PC-9 (cell line): Measurements from ENCODE around the gene TES. TPM values are rescaled to one million over a fixed set of nuclear protein-coding genes. Genes with fewer than 3 reads are reported as not detected.

ENCODE experiments used
- BruUV-seq: library from RNA; stranded (reverse); fragments of 400-500 nt; replicated peaks from 2 replicates; lab custom pipeline; 2021; lab: Mats Ljungman, UMichigan
- CTCF ChIA-PET: fragments of 300-600 bp; sonication (Branson Sonifier 250); formaldehyde crosslinking; loops from one replicate; lab custom pipeline; 2022; ENCODE audit warnings: antibody characterized with exemption; lab: Charles Lee
- POLR2A ChIA-PET: fragments of 300-600 bp; sonication (Branson Sonifier 250); formaldehyde crosslinking; loops from one replicate; lab custom pipeline; 2022; ENCODE audit warnings: antibody characterized with exemption; ENCODE audit not compliant: unreplicated experiment; lab: Charles Lee
- DNase-seq, 2 experiments: peaks; one replicate each; pipeline versions ENCODE4 v3.0.0 to v3.0.0-alpha.2; 2015 to 2022; ENCODE audit warnings: mixed read lengths in 1 of 2
- H2AFZ ChIP-seq: fragments of 200-600 bp; sonication (generic); 2 replicates; pipeline ENCODE4 v1.8.1; 2017; ENCODE audit warnings: antibody characterized with exemption
- H3F3A ChIP-seq: fragments of 200-600 bp; sonication (generic); 2 replicates; pipeline ENCODE4 v1.8.1; 2017; ENCODE audit warnings: antibody characterized with exemption, mild to moderate bottlenecking, low read depth; ENCODE audit not compliant: insufficient read depth
- H3K27ac ChIP-seq: fragments of 200-600 bp; sonication (generic); 2 replicates; pipeline ENCODE4 v1.6.1; 2016; ENCODE audit warnings: mixed run types
- H3K27me3 ChIP-seq: fragments of 200-600 bp; sonication (generic); 2 replicates; pipeline ENCODE4 v1.6.1; 2016; ENCODE audit warnings: low read depth, mixed run types; ENCODE audit not compliant: insufficient read depth
- H3K36me3 ChIP-seq: fragments of 200-600 bp; sonication (generic); 2 replicates; pipeline ENCODE4 v1.6.1; 2016; ENCODE audit warnings: low read depth, mixed run types
- H3K4me1 ChIP-seq: fragments of 200-600 bp; sonication (generic); replicated peaks from 2 replicates; pipeline ENCODE4 v1.6.1; 2016; ENCODE audit warnings: mixed run types; ENCODE audit not compliant: insufficient read depth
- H3K4me2 ChIP-seq: fragments of 200-600 bp; sonication (generic); 2 replicates; pipeline ENCODE4 v1.6.1; 2017; ENCODE audit warnings: mixed run types
- H3K4me3 ChIP-seq: fragments of 200-600 bp; sonication (generic); 2 replicates; pipeline ENCODE4 v1.6.1; 2016; ENCODE audit warnings: mixed run types
- H3K79me2 ChIP-seq: fragments of 200-600 bp; sonication (generic); 2 replicates; pipeline ENCODE4 v1.6.1; 2017; ENCODE audit warnings: low read depth, mixed run types
- H3K9me2 ChIP-seq: fragments of 200-600 bp; sonication (generic); 2 replicates; pipeline ENCODE4 v1.8.1; 2017; ENCODE audit warnings: mild to moderate bottlenecking; ENCODE audit not compliant: insufficient read depth
- H3K9me3 ChIP-seq: fragments of 200-600 bp; sonication (generic); 2 replicates; pipeline ENCODE4 v1.8.1; 2016; ENCODE audit warnings: low read depth; ENCODE audit not compliant: insufficient read depth
- H4K20me1 ChIP-seq: fragments of 200-600 bp; sonication (generic); 2 replicates; pipeline ENCODE4 v1.8.1; 2017; ENCODE audit not compliant: insufficient read depth
- EZH2 ChIP-seq: fragments of 200-600 bp; sonication (generic); IDR thresholded peaks from 2 replicates; pipeline ENCODE4 v1.8.0; 2017; ENCODE audit warnings: antibody characterized with exemption, low read depth
- intact Hi-C: fragments of 100-400 bp; cut with micrococcal nuclease; formaldehyde crosslinking; loops from one replicate; pipeline ENCODE4 v1.10.0; 2022; ENCODE audit not compliant: unreplicated experiment
- total RNA-seq: library from RNA; stranded (reverse); gene quantifications from 2 replicates; pipeline ENCODE4 v1.2.3, GENCODE V29; 2021
- TF ChIP-seq, protein P1 (sequence below): fragments of 200-600 bp; sonication (generic); conservative IDR thresholded peaks from 2 replicates; pipeline ENCODE4 v1.6.1; 2017; ENCODE audit warnings: mixed run types, antibody characterized with exemption, mild to moderate bottlenecking, moderate library complexity

The TES gene
- total RNA-seq, 1 experiment from 2014 or later: 210 TPM

DNA sequence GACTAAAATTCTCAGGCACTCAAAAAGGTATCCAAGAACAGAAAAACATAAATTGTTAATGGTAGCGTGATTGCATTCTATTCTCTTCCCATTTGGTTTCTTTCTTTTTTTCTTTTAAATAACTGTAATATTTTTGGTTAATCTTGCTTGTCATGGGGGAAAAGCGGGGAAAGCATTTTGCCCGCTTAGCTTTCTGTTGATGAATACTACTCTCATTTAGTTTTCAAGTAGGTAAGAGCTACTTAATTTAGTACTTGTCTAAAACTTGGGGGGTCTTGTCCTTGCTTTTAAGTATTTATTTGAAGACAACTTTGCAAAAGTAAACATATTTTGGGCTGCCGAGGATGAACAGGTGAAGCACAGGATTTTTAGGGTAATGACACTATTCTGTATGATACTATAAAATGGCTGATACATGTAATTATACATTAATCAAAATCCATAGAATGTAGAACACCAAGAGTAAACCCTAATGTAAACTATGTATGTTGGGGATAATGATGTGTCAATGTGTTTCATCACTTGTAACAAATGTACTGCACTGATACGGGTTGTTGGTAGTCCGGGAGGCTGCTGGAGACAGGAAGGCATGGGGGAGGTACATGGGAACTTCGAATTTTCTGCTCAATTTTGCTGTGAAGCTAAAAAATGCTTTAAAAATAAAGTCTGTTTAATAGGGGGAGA lies 1.7 kb downstream of the TES start:
- Histone ChIP-seq H3K27ac (peak overlapping the region; percentile 99), H2AFZ (no peak overlapping the region), H3K9me3 (peaks cover 1% of the 10 kb centered on the region; the same call in 1 of the 2 replicates), H3K4me3 (peak overlapping the region; percentile 87), H4K20me1 (peaks cover 9% of the 10 kb centered on the region), H3K4me2 (peak overlapping the region; percentile 79), H3K79me2 (peaks cover 63% of the 10 kb centered on the region), H3K9me2 (no peaks in the 10 kb centered on the region), H3K27me3 (no peaks in the 10 kb centered on the region), H3K36me3 (peaks cover 29% of the 10 kb centered on the region; the same call in 1 of the 2 replicates), H3K4me1 (peaks cover 54% of the 10 kb centered on the region), H3F3A (peaks cover 38% of the 10 kb centered on the region)
- no TSS peak for BruUV-seq
- intact Hi-C loops: loop anchor here (1.0 to 2.0 kb wide), 3 partner anchors 21 to 920 kb away; no protein-coding TSS in a partner anchor
- no peak for TF ChIP-seq EZH2
- TF ChIP-seq, protein P1, sequence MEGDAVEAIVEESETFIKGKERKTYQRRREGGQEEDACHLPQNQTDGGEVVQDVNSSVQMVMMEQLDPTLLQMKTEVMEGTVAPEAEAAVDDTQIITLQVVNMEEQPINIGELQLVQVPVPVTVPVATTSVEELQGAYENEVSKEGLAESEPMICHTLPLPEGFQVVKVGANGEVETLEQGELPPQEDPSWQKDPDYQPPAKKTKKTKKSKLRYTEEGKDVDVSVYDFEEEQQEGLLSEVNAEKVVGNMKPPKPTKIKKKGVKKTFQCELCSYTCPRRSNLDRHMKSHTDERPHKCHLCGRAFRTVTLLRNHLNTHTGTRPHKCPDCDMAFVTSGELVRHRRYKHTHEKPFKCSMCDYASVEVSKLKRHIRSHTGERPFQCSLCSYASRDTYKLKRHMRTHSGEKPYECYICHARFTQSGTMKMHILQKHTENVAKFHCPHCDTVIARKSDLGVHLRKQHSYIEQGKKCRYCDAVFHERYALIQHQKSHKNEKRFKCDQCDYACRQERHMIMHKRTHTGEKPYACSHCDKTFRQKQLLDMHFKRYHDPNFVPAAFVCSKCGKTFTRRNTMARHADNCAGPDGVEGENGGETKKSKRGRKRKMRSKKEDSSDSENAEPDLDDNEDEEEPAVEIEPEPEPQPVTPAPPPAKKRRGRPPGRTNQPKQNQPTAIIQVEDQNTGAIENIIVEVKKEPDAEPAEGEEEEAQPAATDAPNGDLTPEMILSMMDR: no peak
- POLR2A ChIA-PET: interaction anchor here (0.5 to 1.1 kb wide), 12 partner anchors 16 to 598 kb away, joined by 3 to 8 read pairs (median 4); partner anchors contain the start of gene CAV2
- CTCF ChIA-PET: interaction anchor here (0.6 to 0.7 kb wide), 2 partner anchors 46 to 64 kb away, joined by 3 to 5 read pairs; no protein-coding TSS in a partner anchor
- DNase-seq: no peak

DNA sequence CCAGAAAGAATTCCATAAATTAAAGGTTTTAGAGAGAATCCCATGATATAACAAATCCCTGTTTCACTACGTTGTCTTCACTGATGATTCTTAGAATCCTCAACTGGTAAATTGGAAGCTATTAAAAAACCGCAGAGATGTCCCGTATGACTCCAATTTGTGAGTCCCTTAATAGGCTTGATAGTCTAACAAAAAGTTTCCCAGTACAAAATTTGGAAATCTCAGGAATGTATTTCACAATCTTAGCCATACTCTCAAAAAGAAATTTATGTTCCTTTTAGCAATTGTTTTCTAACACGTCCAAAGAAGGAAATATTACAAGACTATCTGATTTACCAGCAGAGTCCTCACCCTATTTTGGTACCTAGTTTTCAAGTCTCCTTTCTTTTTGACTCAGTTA lies 2.5 kb downstream of the TES start:
- POLR2A ChIA-PET: interaction anchor here (0.6 to 0.7 kb wide), 2 partner anchors 19 to 403 kb away, joined by 4 to 11 read pairs; no protein-coding TSS in a partner anchor
- no TSS peak for BruUV-seq
- intact Hi-C loops: no loop called here
- H3K4me2 ChIP-seq: peak overlapping the region; percentile 79
- peaks cover 62% of the 10 kb centered on the region for H3K4me1 ChIP-seq
- peak overlapping the region; percentile 87 for H3K4me3 ChIP-seq
- H3K9me2 ChIP-seq: no peaks in the 10 kb centered on the region
- no peak for DNase-seq
- H3K27ac ChIP-seq: peak overlapping the region; percentile 99
- H3K27me3 ChIP-seq: no peaks in the 10 kb centered on the region
- H3F3A ChIP-seq: peaks cover 45% of the 10 kb centered on the region
- TF ChIP-seq, protein P1: no peak
- no peak for TF ChIP-seq EZH2
- H3K9me3 ChIP-seq: peaks cover 3% of the 10 kb centered on the region; the same call in 1 of the 2 replicates
- H4K20me1 ChIP-seq: peaks cover 17% of the 10 kb centered on the region
- CTCF ChIA-PET: no interaction called here
- no peak overlapping the region for H2AFZ ChIP-seq
- peaks cover 70% of the 10 kb centered on the region for H3K79me2 ChIP-seq
- H3K36me3 ChIP-seq: peaks cover 29% of the 10 kb centered on the region; the same call in 1 of the 2 replicates

DNA sequence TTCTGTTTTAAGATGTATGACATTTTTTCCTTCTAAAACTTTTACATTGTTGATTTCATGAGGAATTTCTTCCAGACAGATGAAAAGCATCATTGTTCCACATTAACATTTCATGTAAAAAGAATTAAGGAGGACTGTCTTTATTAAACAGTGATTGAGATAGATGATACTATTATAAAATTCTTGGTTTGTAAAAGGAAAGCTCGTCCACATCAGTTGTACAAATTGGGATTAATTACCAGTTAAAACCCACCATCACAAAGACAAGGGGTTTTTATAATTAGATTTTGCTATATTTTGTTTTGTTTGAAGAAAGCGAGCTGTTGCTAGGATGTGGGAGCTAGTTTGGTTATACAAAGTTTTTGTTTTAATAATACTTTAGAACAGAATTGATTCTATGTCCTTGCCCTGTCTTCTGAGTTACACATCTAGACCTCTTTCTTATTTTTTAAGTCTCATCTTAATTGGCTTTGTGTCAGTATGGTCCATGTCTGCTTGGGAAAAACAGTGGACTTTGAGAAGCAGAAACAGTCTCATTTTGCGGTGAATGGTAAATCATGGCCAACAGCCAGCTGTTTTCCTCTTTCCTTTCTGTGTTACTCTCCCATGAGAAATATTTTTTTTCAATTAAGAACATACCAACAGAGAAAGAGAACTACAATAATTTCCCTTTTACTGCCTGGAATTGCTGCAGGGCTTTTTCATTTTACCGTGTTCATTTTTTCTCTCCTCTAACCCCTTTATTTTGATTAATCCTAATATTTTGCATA lies 3.2 kb downstream of the TES start:
- Histone ChIP-seq H3K4me2 (peak overlapping the region; percentile 79), H3K79me2 (peaks cover 72% of the 10 kb centered on the region), H2AFZ (no peak overlapping the region), H3K9me2 (no peaks in the 10 kb centered on the region), H3K27ac (peak overlapping the region; percentile 99), H3K4me3 (peak overlapping the region; percentile 87; the same call in 1 of the 2 replicates), H3K9me3 (peaks cover 3% of the 10 kb centered on the region; the same call in 1 of the 2 replicates), H4K20me1 (peaks cover 18% of the 10 kb centered on the region), H3F3A (peaks cover 49% of the 10 kb centered on the region), H3K27me3 (no peaks in the 10 kb centered on the region), H3K36me3 (peaks cover 29% of the 10 kb centered on the region; the same call in 1 of the 2 replicates), H3K4me1 (peaks cover 66% of the 10 kb centered on the region)
- no peak for TF ChIP-seq EZH2
- TF ChIP-seq, protein P1: no peak
- POLR2A ChIA-PET: interaction anchor here (0.6 kb wide), 1 partner anchor 403 kb away, joined by 4 read pairs; no protein-coding TSS in a partner anchor
- intact Hi-C loops: no loop called here
- CTCF ChIA-PET: no interaction called here
- BruUV-seq: no TSS peak
- DNase-seq: no peak
